Measurements from ENCODE around the gene RBM8A. TPM values are rescaled to one million over a fixed set of nuclear protein-coding genes. Genes with fewer than 3 reads are reported as not detected.
A peak's percentile ranks its signal among the peaks of the same experiment; 100 is the strongest.

The RBM8A gene
- 100 to 1,000 TPM; 199 to 589 (median 381) TPM for total RNA-seq

DNA sequence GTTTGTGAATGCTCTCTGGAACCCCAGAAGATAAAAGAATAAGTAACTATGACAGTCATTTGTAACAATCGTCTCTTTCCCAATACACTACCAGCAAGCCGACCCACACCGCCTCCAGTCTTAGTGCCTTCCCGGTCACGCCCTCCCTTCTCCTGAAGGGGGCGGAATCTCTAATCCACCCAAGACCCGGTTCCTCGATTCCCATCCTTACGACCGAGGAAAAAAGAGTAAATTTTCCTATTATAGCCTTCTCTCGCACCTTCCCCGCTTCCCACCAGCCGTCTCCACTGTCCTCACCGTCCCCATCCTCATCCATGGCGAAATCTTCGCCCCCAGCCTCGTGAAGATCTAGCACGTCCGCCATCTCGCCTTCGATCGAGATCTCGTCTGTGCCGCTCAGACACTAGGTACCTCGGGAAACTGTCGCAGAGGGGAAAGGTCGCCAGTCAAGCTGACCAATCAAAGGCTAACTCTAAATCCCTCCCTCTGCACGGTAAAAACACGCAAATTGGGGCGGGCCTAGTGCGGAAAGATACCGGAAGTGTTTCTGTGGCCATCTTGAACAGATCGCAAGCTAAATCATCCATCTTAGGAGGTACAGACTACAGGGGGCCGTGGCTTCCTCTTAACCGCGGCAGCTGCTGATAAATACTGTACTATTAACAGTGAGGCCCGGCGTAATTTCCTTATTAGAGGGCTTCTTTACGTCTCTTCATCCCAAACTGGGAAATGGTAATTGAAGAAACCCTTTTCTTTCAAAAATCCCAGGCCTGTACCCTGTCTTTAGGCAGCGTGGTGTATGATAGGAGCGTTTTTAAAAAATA lies at the start of gene RBM8A:
RBM8A (minus strand) TSS at position 422 of the 824 bp plus-strand sequence; CDS start at position 364, 58 bp downstream.
- Histone ChIP-seq H3K4me1 (peaks cover 13 to 16% of the 10 kb centered on the region in 2 donors), H3K9me3 (no peaks in the 10 kb centered on the region), H3K27me3 (no peaks in the 10 kb centered on the region), H3K36me3 (peaks cover 4 to 37% of the 10 kb centered on the region in 2 donors), H3K4me3 (peak within 1 kb of the TSS; percentile 86 to 94 (median 91)), H3K27ac (peak within 1 kb of the TSS; percentile 92 to 98 (median 94))
- TF ChIP-seq, protein P1, sequence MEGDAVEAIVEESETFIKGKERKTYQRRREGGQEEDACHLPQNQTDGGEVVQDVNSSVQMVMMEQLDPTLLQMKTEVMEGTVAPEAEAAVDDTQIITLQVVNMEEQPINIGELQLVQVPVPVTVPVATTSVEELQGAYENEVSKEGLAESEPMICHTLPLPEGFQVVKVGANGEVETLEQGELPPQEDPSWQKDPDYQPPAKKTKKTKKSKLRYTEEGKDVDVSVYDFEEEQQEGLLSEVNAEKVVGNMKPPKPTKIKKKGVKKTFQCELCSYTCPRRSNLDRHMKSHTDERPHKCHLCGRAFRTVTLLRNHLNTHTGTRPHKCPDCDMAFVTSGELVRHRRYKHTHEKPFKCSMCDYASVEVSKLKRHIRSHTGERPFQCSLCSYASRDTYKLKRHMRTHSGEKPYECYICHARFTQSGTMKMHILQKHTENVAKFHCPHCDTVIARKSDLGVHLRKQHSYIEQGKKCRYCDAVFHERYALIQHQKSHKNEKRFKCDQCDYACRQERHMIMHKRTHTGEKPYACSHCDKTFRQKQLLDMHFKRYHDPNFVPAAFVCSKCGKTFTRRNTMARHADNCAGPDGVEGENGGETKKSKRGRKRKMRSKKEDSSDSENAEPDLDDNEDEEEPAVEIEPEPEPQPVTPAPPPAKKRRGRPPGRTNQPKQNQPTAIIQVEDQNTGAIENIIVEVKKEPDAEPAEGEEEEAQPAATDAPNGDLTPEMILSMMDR (IDR thresholded peaks at IDR 0.05 in 4 of 5, conservative IDR thresholded peaks at IDR 0.05 in 1 of 5): peak; percentile 60 to 77 (median 73)
- TF ChIP-seq POLR2A (IDR thresholded peaks at IDR 0.05): peak; percentile 99
- ATAC-seq (peak; percentile 99 to 100), DNase-seq (peak; percentile 97)
- intact Hi-C loops (cut with DNase I; ENCODE audit: low total_unique reads) (loop anchor here (1.0 to 2.0 kb wide), 3 partner anchors 9 to 68 kb away; partner anchors contain the start of genes PEX11B and PIAS3), in situ Hi-C loops (cut with MboI; ENCODE audit: low sequenced_read_pairs in 4 of 4) (no loop called here)

DNA sequence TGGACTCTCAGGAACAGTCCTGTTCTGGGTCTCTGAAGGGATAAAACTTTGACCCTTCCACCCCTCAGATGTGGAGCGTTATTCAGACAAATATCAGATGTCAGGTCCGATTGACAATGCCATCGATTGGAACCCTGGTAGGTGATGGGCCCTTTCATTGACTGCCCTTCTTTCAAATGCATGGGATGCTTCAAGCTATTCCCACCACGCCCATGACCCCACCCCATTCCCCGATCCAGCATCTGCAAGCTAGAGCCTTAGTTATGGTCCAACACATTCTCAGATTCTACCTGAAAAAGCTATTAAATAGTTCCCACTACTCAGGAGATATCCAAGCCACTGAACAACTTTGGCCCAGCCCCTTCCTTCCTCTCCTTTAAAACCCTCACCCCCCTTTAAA lies 49.7 kb upstream of the RBM8A start:
- Histone ChIP-seq H3K27ac (peak overlapping the region; percentile 95 to 99 (median 98)), H3K4me3 (no peak overlapping the region), H3K27me3 (no peaks in the 10 kb centered on the region), H3K9me3 (no peaks in the 10 kb centered on the region), H3K4me1 (peaks cover 42% of the 10 kb centered on the region in 2 donors), H3K36me3 (no peaks in the 10 kb centered on the region)
- TF ChIP-seq POLR2A (IDR thresholded peaks at IDR 0.05): no peak
- TF ChIP-seq, protein P1 (IDR thresholded peaks at IDR 0.05 in 4 of 5, conservative IDR thresholded peaks at IDR 0.05 in 1 of 5): no peak
- no peak for DNase-seq
- no peak for ATAC-seq
- intact Hi-C loops (cut with DNase I; ENCODE audit: low total_unique reads) (loop anchor here (1.0 kb wide), 1 partner anchor 36 kb away; no protein-coding TSS in a partner anchor), in situ Hi-C loops (cut with MboI; ENCODE audit: low sequenced_read_pairs in 4 of 4) (loop anchor here (5.0 kb wide), 1 partner anchor 35 kb away; no protein-coding TSS in a partner anchor)

DNA sequence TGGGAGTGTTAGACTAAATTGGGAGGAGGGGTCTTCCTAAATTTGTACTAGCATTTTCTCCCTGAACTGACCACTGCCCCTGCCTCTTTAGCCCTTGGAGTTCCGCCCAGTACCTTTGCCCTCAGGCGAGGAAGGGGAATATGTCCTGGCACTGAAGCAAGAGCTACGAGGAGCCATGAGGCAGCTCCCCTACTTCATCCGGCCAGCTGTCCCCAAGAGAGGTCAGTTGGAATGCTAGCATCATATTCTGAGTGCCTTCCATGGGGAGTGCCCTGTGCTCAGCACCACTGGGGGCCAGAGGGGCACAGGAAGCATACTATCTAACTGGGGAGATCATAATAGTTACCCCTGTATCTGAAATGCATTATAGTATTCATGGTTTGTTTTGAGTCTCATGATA lies 47.9 kb upstream of the RBM8A start:
- peak overlapping the region; percentile 25 to 50 (median 40) for H3K27ac ChIP-seq
- H3K36me3 ChIP-seq: no peaks in the 10 kb centered on the region
- in situ Hi-C loops (cut with MboI; ENCODE audit: low sequenced_read_pairs in 4 of 4): loop anchor here (5.0 kb wide), 1 partner anchor 37 kb away; no protein-coding TSS in a partner anchor
- ATAC-seq: no peak
- H3K4me1 ChIP-seq: peaks cover 24% of the 10 kb centered on the region in 2 donors
- no peak for DNase-seq
- intact Hi-C loops (cut with DNase I; ENCODE audit: low total_unique reads): no loop called here
- H3K27me3 ChIP-seq: no peaks in the 10 kb centered on the region
- no peak for TF ChIP-seq POLR2A (IDR thresholded peaks at IDR 0.05)
- TF ChIP-seq, protein P1 (IDR thresholded peaks at IDR 0.05 in 4 of 5, conservative IDR thresholded peaks at IDR 0.05 in 1 of 5): no peak
- no peaks in the 10 kb centered on the region for H3K9me3 ChIP-seq
- no peak overlapping the region for H3K4me3 ChIP-seq

DNA sequence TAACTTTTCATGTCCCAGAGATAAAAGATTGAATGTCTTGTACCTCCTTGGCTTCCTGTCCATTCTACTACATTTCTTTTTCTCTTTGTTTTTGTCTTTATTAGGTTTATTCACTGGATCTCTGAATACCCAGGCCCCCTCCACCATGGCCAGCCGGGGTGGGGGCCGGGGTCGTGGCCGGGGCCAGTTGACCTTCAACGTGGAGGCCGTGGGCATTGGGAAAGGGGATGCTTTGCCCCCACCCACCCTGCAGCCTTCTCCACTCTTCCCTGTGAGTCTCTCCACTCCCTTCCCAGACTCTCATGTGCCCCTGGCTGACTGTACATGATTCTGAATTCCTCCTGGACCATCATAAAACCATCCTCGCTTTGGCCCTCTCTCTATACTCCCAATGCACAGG lies 47.4 kb upstream of the RBM8A start:
- TF ChIP-seq, protein P1 (IDR thresholded peaks at IDR 0.05 in 4 of 5, conservative IDR thresholded peaks at IDR 0.05 in 1 of 5): no peak
- no peak for TF ChIP-seq POLR2A (IDR thresholded peaks at IDR 0.05)
- Histone ChIP-seq H3K9me3 (no peaks in the 10 kb centered on the region), H3K27ac (peak overlapping the region; percentile 25 to 50 (median 40)), H3K27me3 (no peaks in the 10 kb centered on the region), H3K4me1 (peaks cover 19% of the 10 kb centered on the region in 2 donors), H3K4me3 (no peak overlapping the region), H3K36me3 (no peaks in the 10 kb centered on the region)
- intact Hi-C loops (cut with DNase I; ENCODE audit: low total_unique reads) (no loop called here), in situ Hi-C loops (cut with MboI; ENCODE audit: low sequenced_read_pairs in 4 of 4) (loop anchor here (5.0 kb wide), 1 partner anchor 38 kb away; no protein-coding TSS in a partner anchor)
- DNase-seq (no peak), ATAC-seq (no peak)
